GM23338 (cell line): ENCODE results near the gene FOXD4L3.
"Not testable (repeated sequence)": the region's sequence is repeated elsewhere in the genome, so short reads cannot be mapped to it uniquely, and the experiment has no call there.

Experiments used
- CREB1 ChIP-seq: fragments of 250-450 bp; sonication (Bioruptor Pico); IDR thresholded peaks from 2 replicates; pipeline ENCODE4 v1.5.0; 2020; ENCODE audit warnings: low read depth, mild to moderate bottlenecking, moderate library complexity
- EZH2 ChIP-seq: fragments of 200-600 bp; sonication (generic); IDR thresholded peaks from one replicate; pipeline ENCODE4 v1.8.0; 2017; ENCODE audit warnings: antibody characterized with exemption, mild to moderate bottlenecking, low read depth; ENCODE audit not compliant: unreplicated experiment
- EZH2phosphoT487 ChIP-seq: fragments of 200-600 bp; sonication (generic); IDR thresholded peaks from one replicate; pipeline ENCODE4 v1.8.1; 2018; ENCODE audit warnings: antibody characterized with exemption; ENCODE audit not compliant: unreplicated experiment
- POLR2AphosphoS5 ChIP-seq: IDR thresholded peaks from 2 replicates; pipeline ENCODE4 v1.6.1; 2016; ENCODE audit warnings: antibody characterized with exemption, low read depth
- ZNF114 ChIP-seq: fragments of 250-450 bp; sonication (Bioruptor Pico); IDR thresholded peaks from 2 replicates; pipeline ENCODE4 v1.5.0; 2020; ENCODE audit warnings: mild to moderate bottlenecking, moderate library complexity
- ZNF331 ChIP-seq: fragments of 250-450 bp; sonication (Bioruptor Pico); IDR thresholded peaks from 2 replicates; pipeline ENCODE4 v1.5.0; 2020; ENCODE audit warnings: low read depth, mild to moderate bottlenecking, moderate library complexity
- TF ChIP-seq, protein P1 (sequence below), 2 experiments: fragments of 200-600 bp in 1 of 2; sonication (generic) in 1 of 2; conservative IDR thresholded peaks; 2 replicates each; pipeline versions ENCODE4 v1.5.1 to v1.6.1; 2016 to 2017; ENCODE audit warnings: antibody characterized with exemption in 2 of 2, low read depth in 2 of 2, mild to moderate bottlenecking in 2 of 2, moderate library complexity in 1 of 2

- TF ChIP-seq, protein P1, sequence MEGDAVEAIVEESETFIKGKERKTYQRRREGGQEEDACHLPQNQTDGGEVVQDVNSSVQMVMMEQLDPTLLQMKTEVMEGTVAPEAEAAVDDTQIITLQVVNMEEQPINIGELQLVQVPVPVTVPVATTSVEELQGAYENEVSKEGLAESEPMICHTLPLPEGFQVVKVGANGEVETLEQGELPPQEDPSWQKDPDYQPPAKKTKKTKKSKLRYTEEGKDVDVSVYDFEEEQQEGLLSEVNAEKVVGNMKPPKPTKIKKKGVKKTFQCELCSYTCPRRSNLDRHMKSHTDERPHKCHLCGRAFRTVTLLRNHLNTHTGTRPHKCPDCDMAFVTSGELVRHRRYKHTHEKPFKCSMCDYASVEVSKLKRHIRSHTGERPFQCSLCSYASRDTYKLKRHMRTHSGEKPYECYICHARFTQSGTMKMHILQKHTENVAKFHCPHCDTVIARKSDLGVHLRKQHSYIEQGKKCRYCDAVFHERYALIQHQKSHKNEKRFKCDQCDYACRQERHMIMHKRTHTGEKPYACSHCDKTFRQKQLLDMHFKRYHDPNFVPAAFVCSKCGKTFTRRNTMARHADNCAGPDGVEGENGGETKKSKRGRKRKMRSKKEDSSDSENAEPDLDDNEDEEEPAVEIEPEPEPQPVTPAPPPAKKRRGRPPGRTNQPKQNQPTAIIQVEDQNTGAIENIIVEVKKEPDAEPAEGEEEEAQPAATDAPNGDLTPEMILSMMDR (conservative IDR thresholded peaks at IDR 0.05; ENCODE audit: low read depth in 2 of 2), result not testable (repeated sequence)
- TF ChIP-seq POLR2AphosphoS5, EZH2, CREB1, ZNF114, EZH2phosphoT487, ZNF331: not testable (repeated sequence)
Measured at GRCh38 chr9:68351689-68352088, 49.0 kb downstream of the FOXD4L3 start.
